Keratinocyte (primary cell): Measurements from ENCODE around the gene SLC39A11.

Experiments used
- EZH2 ChIP-seq: IDR thresholded peaks from one replicate; pipeline ENCODE4 v1.6.1; 2012; ENCODE audit warnings: inconsistent platforms, mild to moderate bottlenecking, low read length, moderate library complexity
- TF ChIP-seq, protein P1 (sequence below), 3 experiments: IDR thresholded peaks in 1 of 3; conservative IDR thresholded peaks in 1 of 3; optimal IDR thresholded peaks in 1 of 3; 2 replicates in 2 of 3; 3 replicates in 1 of 3; pipeline versions ENCODE3 to v1.5.1; 2011; ENCODE audit warnings: low read length in 3 of 3, mild to moderate bottlenecking in 3 of 3, moderate library complexity in 2 of 3, control low read depth in 1 of 3, inconsistent platforms in 1 of 3; ENCODE audit not compliant: insufficient read depth in 2 of 3; ENCODE audit errors: extremely low read depth in 1 of 3

DNA sequence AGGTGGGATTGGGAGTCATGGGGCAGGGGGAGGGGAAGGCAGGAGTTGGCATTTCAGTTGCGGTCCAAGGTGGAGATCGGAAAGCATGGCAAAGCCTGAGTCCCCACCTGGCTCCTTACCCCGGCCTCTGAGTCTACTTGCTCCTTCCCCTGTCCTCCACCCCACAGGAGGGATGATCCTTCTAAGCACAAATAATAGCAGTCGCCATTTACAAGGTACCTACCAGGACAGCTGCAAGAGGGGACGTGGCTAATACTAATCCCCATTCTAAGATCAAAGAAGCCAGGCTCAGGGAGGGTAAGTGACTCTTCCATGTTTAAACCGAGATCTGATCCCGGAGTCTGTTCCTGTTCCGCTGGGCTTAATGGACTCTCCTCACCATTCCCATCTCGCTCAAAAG is 396.3 kb downstream of the SLC39A11 start:
- TF ChIP-seq, protein P1, sequence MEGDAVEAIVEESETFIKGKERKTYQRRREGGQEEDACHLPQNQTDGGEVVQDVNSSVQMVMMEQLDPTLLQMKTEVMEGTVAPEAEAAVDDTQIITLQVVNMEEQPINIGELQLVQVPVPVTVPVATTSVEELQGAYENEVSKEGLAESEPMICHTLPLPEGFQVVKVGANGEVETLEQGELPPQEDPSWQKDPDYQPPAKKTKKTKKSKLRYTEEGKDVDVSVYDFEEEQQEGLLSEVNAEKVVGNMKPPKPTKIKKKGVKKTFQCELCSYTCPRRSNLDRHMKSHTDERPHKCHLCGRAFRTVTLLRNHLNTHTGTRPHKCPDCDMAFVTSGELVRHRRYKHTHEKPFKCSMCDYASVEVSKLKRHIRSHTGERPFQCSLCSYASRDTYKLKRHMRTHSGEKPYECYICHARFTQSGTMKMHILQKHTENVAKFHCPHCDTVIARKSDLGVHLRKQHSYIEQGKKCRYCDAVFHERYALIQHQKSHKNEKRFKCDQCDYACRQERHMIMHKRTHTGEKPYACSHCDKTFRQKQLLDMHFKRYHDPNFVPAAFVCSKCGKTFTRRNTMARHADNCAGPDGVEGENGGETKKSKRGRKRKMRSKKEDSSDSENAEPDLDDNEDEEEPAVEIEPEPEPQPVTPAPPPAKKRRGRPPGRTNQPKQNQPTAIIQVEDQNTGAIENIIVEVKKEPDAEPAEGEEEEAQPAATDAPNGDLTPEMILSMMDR (optimal IDR thresholded peaks at IDR 0.05 in 1 of 3, IDR thresholded peaks at IDR 0.05 in 1 of 3, conservative IDR thresholded peaks at IDR 0.05 in 1 of 3; ENCODE audit: extremely low read depth in 1 of 3, insufficient read depth in 2 of 3, low read length in 3 of 3), result no peak
- no peak for TF ChIP-seq EZH2
